HG02642 (cell line): ENCODE data around the gene ABCB7.
"Not testable (repeated sequence)": the region's sequence is repeated elsewhere in the genome, so short reads cannot be mapped to it uniquely, and the experiment has no call there.

Source experiments
- ATAC-seq: cut with Tn5 transposase; IDR thresholded peaks from one replicate; pipeline ENCODE4 v1.9.1; 2021; ENCODE audit warnings: mild to moderate bottlenecking; ENCODE audit not compliant: unreplicated experiment, poor library complexity

The ABCB7 gene

DNA sequence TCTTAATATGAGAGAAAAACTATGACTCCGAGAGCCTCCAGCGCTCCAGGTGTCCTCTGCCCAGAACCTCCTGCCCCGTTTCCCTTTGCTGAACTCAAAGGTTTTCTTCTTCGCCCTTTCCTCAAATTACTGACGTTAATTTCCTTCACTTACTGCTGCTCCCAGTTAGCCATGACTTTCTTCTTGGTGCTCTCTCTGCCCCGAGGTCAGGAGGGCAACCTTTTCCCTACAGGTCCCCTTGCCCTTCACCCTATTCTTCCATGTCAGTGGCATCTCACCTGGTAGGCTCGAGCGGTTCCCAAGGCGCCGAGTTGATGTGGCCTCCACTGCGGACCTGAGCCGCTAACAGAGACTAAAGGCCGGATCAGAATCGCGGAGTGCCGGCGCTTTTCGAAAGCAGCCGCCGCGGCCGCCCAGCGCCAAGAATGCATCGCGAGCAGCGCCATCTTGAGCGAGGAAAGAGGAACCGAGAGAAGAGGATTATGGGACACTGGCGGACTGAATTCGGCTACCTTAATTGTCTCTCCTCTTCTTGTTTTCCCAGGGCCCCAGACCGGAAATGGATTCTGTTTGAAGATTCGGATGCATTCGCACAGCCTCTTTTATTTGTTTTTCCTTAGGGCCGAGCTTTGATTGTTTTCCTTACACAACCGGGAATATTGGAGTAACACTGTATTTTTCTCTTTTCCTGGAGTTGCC, at the start of gene ABCB7:
TSS of gene ABCB7 (minus strand) at position 457 of the 699 bp plus-strand sequence. CDS start at position 446, 11 bp downstream.
- peak; percentile 93 for ATAC-seq

- ATAC-seq = not testable (repeated sequence)
Observed at GRCh38 chrX:75188415-75189206, 32.5 kb upstream of the ABCB7 start.

GRCh38 chrX:75181721-75182120, 25.6 kb upstream of the ABCB7 start:
- no peak for ATAC-seq

DNA sequence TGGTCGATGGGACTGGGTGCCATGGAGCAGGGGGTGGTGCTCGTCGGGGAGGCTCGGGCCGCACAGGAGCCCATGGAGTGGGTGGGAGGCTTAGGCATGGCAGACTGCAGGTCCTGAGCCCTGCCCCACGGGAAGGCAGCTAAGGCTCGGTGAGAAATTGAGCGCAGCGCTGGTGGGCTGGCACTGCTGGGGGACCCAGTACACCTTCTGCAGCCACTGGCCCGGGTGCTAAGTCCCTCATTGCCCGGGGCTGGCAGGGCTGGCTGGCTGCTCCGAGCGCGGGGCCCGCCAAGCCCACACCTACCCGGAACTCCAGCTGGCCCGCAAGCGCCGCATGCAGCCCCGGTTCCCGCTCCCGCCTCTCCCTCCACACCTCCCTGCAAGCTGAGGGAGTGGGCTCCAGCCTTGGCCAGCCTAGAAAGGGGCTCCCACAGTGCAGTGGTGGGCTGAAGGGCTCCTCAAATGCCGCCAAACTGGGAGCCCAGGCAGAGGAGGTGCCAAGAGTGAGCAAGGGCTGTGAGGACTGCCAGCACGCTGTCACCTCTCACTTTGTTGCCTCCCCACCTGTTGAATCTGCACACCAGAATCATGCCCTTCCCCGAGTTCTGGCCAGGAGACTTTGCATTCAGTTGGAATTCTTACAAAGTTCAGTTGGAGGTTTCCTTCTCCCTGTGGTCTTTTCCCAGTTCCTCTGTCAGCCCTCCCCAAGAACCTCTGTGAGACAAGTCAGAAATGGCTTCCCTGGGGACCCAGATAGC, 23.6 kb upstream of the ABCB7 start:
- ATAC-seq = not testable (repeated sequence)

DNA sequence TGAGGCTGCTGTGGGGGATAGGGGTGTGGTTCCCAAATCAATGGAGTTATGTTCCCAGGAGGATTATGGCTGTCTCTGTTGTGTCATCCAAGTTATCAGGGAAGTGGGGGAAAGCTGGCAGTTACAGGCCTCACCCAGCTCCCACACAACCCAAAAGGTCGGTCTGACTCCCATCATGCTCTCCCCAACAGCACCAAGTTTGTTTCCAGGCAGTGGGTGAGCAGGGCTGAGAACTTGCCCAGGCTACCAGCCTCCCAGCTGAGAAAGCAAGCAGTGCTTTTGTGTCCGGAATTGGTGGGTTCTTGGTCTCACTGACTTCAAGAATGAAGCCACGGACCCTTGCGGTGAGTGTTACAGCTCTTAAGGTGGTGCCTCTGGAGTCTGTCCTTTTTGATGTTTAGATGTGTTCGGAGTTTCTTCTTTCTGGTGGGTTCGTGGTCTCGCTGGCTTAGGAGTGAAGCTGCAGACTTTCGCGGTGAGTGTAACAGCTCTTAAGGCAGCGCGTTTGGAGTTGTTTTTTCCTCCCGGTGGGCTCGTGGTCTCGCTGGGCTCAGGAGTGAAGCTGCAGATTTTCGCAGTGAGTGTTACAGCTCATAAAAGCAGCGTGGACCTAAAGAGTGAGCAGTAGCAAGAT, 16.3 kb upstream of the ABCB7 start:
- not testable (repeated sequence) for ATAC-seq

DNA sequence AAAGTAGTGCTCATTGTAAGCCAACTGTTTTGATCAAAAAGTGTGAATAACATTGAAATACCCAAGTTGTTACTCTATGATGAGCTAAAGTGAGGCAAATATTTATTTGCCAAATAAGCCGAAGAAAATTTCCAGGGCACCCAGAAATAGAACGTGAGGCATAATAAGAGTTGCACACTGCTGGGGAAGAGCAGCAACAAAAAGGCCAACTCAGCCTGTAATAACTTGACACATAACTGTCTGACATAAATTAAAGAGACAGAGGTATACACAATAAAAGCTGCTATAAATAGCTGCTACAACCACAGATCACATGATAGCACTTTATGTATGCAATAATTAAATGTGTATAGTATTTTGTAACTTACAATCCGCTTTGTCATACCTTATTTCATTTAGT, 2.0 kb upstream of the ABCB7 start:
- no peak for ATAC-seq

DNA sequence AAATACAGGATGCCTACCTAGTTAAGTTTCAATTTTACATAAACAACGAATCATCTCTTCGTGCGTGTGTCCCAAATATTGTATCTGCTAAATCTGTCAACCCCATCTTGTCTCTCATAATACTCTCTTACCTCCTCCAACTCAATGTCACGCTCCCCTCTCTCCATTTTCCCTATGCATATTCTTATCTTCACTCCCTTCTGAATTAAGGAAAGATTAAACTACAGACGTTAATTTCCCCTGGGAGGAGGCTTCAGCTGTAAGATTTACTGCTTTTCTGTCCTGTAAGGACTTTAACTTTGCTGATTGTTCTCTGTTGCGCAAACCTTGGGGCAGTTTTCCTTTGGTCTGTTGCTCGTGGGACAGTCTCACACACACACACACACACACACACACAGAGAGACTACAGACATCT, 455 bp upstream of the ABCB7 start:
- ATAC-seq = peak; percentile 21

DNA sequence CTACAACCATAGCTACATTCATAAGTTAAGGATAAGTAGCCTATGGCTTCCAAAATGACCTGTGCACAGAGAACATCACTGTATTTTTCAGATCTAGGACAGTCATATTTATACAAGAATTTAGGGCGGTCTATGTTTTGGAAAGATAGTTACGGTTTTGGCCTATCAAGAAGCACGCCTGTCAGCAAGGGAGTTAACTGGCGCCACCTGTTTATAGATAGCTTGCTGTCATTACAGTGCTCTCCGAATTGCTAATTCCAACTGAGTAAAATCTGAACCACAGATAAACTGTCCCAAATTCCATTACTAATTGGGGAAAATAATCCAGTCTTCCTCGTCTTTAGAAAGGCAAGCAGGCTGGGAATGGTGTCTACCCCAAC, 646 bp downstream of the ABCB7 start:
- ATAC-seq = peak; percentile 43

- no peak for ATAC-seq
Observed at GRCh38 chrX:75154871-75155270, 1.2 kb downstream of the ABCB7 start.

GRCh38 chrX:75151827-75152592, 4.1 kb downstream of the ABCB7 start:
- ATAC-seq = no peak

DNA sequence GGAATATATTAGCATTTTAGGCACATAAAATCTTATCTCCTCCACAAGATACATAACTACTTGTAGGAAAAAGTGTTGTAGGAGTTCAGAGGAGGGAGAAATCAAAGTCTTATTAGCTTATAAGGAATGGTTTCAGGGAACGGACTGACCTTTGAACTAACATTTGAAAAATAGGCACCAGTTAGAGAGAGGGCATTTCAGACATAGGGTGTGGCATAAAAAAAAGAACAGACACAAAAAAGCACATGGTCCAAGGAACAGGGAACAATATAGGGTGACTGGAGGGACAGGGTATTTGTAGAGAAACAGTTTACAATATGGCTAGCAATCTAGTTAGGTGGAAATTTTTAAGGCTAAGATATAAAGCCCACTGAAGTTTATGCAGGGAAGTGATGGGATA, 6.4 kb downstream of the ABCB7 start:
- no peak for ATAC-seq

DNA sequence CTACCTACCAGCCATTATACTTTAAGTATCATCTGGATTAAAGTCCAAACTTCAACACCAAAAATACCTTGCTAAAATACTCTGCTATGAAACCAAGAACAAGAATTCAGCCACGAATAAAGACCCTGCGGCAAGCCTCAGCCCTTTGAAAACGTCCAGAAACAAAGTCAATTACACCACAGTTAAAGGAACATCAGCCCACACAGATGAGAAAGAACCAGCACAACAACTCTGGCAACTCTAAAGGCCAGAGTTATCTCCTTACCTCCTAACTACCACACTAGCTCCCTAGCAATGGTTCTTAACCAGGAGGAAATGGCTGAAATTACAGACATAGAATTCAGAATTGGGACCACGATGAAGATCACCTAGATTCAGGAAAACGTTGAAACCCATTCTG, 23.4 kb downstream of the ABCB7 start:
- ATAC-seq = no peak

- no peak for ATAC-seq
Observed at GRCh38 chrX:75131973-75132627, 24.0 kb downstream of the ABCB7 start.

DNA sequence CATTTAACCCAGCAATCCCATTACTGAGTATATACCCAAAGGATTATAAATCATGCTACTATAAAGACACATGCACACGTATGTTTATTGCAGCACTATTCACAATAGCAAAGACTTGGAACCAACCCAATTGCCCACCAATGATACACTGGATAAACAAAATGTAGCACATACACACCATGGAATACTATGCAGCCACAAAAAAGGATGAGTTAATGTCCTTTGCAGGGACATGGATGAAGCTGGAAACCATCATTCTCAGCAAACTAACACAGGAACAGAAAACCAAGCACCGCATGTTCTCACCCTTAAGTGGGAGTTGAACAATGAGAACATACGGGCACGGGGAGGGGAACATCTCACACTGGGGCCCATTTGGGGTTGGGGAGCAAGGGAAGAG, 27.0 kb downstream of the ABCB7 start:
- ATAC-seq = not testable (repeated sequence)

GRCh38 chrX:75118296-75118695, 37.8 kb downstream of the ABCB7 start:
- no peak for ATAC-seq

DNA sequence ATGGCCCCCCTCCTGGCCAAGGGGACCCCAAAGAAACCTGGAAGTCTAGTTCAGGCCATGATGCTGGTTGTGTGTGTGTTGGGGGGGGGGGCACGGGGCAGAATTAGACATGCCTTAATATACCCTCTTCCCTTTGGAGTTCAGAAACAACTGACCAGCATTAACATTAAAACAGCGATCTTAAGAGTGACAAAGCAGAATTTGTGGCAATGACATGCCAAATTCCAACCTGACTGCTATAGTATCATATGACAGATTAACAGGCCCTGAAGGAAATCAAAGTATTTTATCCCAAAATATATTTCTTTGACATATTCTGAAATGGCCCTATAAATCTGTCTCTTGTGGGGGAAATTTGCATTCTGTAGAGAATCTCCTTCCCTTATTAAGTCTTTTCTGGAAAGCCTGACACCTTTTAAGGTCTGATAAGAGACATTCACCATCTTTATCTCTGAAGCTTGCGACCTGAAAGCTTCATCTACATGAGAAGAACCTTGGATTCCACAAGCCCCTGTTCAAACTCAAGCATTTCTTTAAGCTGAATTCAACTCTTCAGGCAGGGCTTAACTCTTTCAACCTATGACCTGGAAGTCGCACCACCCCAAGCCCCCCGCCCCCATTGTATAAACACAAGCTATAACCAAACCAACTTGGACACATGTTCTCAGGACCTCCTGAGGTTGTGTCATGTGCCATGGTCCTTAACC, 40.2 kb downstream of the ABCB7 start:
- ATAC-seq = no peak

DNA sequence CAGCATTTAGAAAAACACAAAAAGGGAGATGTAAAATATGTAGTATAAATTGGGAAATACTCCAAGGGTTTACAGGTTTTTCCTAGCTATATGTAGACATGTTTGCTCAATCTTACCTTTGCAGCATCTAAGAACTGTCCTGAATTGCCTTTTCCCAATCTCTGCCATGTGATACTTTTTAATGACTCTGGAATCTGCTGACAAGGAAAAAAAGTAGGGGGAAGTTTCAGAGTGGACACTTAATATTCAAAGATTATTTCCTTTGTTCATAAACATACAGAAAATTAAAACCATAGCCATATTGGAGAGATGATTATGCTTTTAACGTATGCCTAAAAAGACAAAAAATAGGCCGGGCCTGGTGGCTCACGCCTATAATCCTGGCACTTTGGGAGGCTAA, 41.4 kb downstream of the ABCB7 start:
- ATAC-seq = no peak

DNA sequence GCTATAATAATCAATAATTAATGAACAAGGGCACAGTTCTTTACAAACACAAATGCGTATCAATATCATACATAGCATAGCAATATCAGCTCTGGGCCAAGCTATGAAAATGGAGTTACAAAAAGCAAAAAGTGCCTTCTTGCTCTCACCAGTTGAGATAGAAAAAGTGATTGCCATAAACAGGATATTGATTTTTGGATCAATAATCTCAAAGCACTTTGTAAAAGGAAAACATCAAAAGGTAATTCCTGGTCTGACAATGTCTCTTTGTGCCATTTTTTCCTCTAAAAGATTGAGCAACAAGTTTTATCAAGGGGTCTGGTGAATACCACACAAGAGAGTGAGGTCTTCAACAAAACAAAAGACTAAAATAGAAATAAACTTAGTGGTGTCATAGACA, 42.4 kb downstream of the ABCB7 start:
- no peak for ATAC-seq
